ENCODE results near the gene PROK2. TPM values are rescaled to one million over a fixed set of nuclear protein-coding genes. Genes with fewer than 3 reads are reported as not detected.
A peak's percentile ranks its signal among the peaks of the same experiment; 100 is the strongest.

The PROK2 gene
- total RNA-seq, 2 donors from 2014 or later, result not detected

- 0% methylated on average over 21 to 61 of the region's 73 CpGs for WGBS, 2 donors
- Histone ChIP-seq H3K9me3 (no peaks in the 10 kb centered on the region), H3K4me3 (peak overlapping the region; percentile 31 to 36), H3K27ac (peak overlapping the region; percentile 39 to 86 (median 78)), H3K4me1 (peaks cover 18% of the 10 kb centered on the region), H3K36me3 (replicated peaks in 1 of 2; ENCODE audit: insufficient read depth in 1 of 2, low read depth in 2 of 2) (no peaks in the 10 kb centered on the region), H3K27me3 (no peaks in the 10 kb centered on the region)
- TF ChIP-seq POLR2A (IDR thresholded peaks at IDR 0.05) (peak; percentile 25 to 65 (median 55)), CTCF (IDR thresholded peaks at IDR 0.05) (no peak)
- peak; percentile 49 to 65 (median 54) for DNase-seq
- intact Hi-C loops (cut with DNase I), result no loop called here
- ATAC-seq, result peak; percentile 67
These were observed 60.2 kb downstream of the PROK2 start for GRCh38 chr3:71724584-71725270.

GRCh38 chr3:71724171-71724453, 60.8 kb downstream of the PROK2 start:
- ATAC-seq (no peak), DNase-seq (no peak)
- Histone ChIP-seq H3K27ac (peak overlapping the region in 3 of 4 donors; percentile 39 to 86 (median 80)), H3K4me1 (peaks cover 18% of the 10 kb centered on the region), H3K9me3 (no peaks in the 10 kb centered on the region), H3K36me3 (replicated peaks in 1 of 2; ENCODE audit: insufficient read depth in 1 of 2, low read depth in 2 of 2) (no peaks in the 10 kb centered on the region), H3K27me3 (no peaks in the 10 kb centered on the region), H3K4me3 (peak overlapping the region in 1 of 2 donors; percentile 31)
- TF ChIP-seq CTCF (IDR thresholded peaks at IDR 0.05) (no peak), POLR2A (IDR thresholded peaks at IDR 0.05) (no peak)
- intact Hi-C loops (cut with DNase I), result no loop called here

- Histone ChIP-seq H3K4me3 (no peak overlapping the region), H3K27ac (no peak overlapping the region)
- no peak for DNase-seq
These were observed 61.3 kb downstream of the PROK2 start for GRCh38 chr3:71723452-71724170.

GRCh38 chr3:71722693-71723092, 62.3 kb downstream of the PROK2 start:
- Histone ChIP-seq H3K9me3 (no peaks in the 10 kb centered on the region), H3K36me3 (replicated peaks in 1 of 2; ENCODE audit: insufficient read depth in 1 of 2, low read depth in 2 of 2) (no peaks in the 10 kb centered on the region), H3K27ac (no peak overlapping the region), H3K27me3 (no peaks in the 10 kb centered on the region), H3K4me3 (no peak overlapping the region), H3K4me1 (peaks cover 18% of the 10 kb centered on the region)
- intact Hi-C loops (cut with DNase I), result no loop called here
- ATAC-seq (no peak), DNase-seq (no peak)
- no peak for TF ChIP-seq POLR2A (IDR thresholded peaks at IDR 0.05)
- TF ChIP-seq CTCF (IDR thresholded peaks at IDR 0.05), result no peak
- WGBS, 2 donors, result 88 to 93% methylated on average over 1 of the region's 1 CpG

More at GRCh38 chr3:71723452-71724170, 61.3 kb downstream of the PROK2 start:
- Histone ChIP-seq H3K27me3 (no peaks in the 10 kb centered on the region), H3K4me1 (peaks cover 18% of the 10 kb centered on the region), H3K9me3 (no peaks in the 10 kb centered on the region), H3K36me3 (replicated peaks in 1 of 2; ENCODE audit: insufficient read depth in 1 of 2, low read depth in 2 of 2) (no peaks in the 10 kb centered on the region)
- WGBS, 2 donors, result 44 to 48% methylated on average over 6 of the region's 6 CpGs
- no peak for TF ChIP-seq POLR2A (IDR thresholded peaks at IDR 0.05)
- TF ChIP-seq CTCF (IDR thresholded peaks at IDR 0.05), result no peak
- intact Hi-C loops (cut with DNase I), result no loop called here
- ATAC-seq, result no peak

Small RNA genes lying within 50 kb of the gene (small RNA-seq; reads per million reads assigned to genes)
- gene RN7SL271P, result not detected

Other genes with a start within 250 kb of the PROK2 start
- 10 to 100 TPM; 85.7 to 86.1 TPM for gene FOXP1, start 201.4 kb downstream of the PROK2 start, total RNA-seq
- gene EIF4E3, start 59.7 kb downstream of the PROK2 start, total RNA-seq, result 1 to 10 TPM; 8.2 to 9.6 TPM
- 1 to 10 TPM in 1 of 2 donors, under 1 TPM in 1; 0.33 to 2.3 TPM for gene GPR27, start 31.3 kb downstream of the PROK2 start, total RNA-seq

Data from body of pancreas (tissue), 4 donors.